Keratinocyte (primary cell): ENCODE data around the gene ABLIM1. TPM values are rescaled to one million over a fixed set of nuclear protein-coding genes. Genes with fewer than 3 reads are reported as not detected.

Experiments used
- DNase-seq: peaks from one replicate; pipeline ENCODE4 v3.0.0-alpha.2; 2011; ENCODE audit warnings: low read depth, missing footprints, low spot score
- FAIRE-seq: peaks from 2 replicates; lab custom pipeline; 2011; peaks lifted over from hg19 to GRCh38; lab: Jason Lieb, UNC
- H2AFZ ChIP-seq: 2 replicates; pipeline ENCODE4 v1.6.0; 2012; ENCODE audit warnings: low read length, control low read depth, inconsistent platforms; ENCODE audit not compliant: control insufficient read depth
- H3K27ac ChIP-seq: 2 replicates; pipeline ENCODE4 v1.5.1; 2011; ENCODE audit warnings: low read length; ENCODE audit not compliant: control insufficient read depth, insufficient read depth
- H3K27me3 ChIP-seq: 3 replicates; pipeline ENCODE4 v1.6.0; 2011; ENCODE audit warnings: low read length; ENCODE audit not compliant: control insufficient read depth, insufficient read depth; ENCODE audit errors: extremely low read depth
- H3K36me3 ChIP-seq, 2 experiments: 2 replicates in 1 of 2; 3 replicates in 1 of 2; pipeline ENCODE4 v1.5.1; 2011; ENCODE audit warnings: low read length in 2 of 2, mild to moderate bottlenecking in 1 of 2; ENCODE audit not compliant: control insufficient read depth in 2 of 2, insufficient read depth in 2 of 2; ENCODE audit errors: extremely low read depth in 1 of 2
- H3K4me1 ChIP-seq: 3 replicates; pipeline ENCODE4 v1.5.1; 2011; ENCODE audit warnings: low read length; ENCODE audit not compliant: control insufficient read depth, insufficient read depth; ENCODE audit errors: extremely low read depth
- H3K4me2 ChIP-seq: 3 replicates; pipeline ENCODE4 v1.6.0; 2011; ENCODE audit warnings: low read depth, low read length; ENCODE audit not compliant: control insufficient read depth, insufficient read depth; ENCODE audit errors: extremely low read depth
- H3K4me3 ChIP-seq, 3 experiments: fragments of 200-600 bp in 1 of 3; sonication (generic) in 1 of 3; 2 replicates in 2 of 3; 3 replicates in 1 of 3; pipeline ENCODE4 v1.5.1; 2011 to 2016; ENCODE audit warnings: low read length in 3 of 3, mild to moderate bottlenecking in 3 of 3, control low read depth in 2 of 3, inconsistent platforms in 1 of 3, low read depth in 1 of 3, mixed read lengths in 1 of 3, mixed run types in 1 of 3, moderate library complexity in 1 of 3; ENCODE audit not compliant: control insufficient read depth in 2 of 3, insufficient read depth in 2 of 3; ENCODE audit errors: extremely low read depth in 1 of 3
- H3K79me2 ChIP-seq: 2 replicates; pipeline ENCODE4 v1.6.0; 2012; ENCODE audit warnings: low read length; ENCODE audit not compliant: control insufficient read depth, insufficient read depth
- H3K9ac ChIP-seq: 3 replicates; pipeline ENCODE4 v1.6.0; 2011; ENCODE audit warnings: low read length; ENCODE audit not compliant: control insufficient read depth, insufficient read depth; ENCODE audit errors: extremely low read depth
- H3K9me1 ChIP-seq: 3 replicates; pipeline ENCODE4 v1.6.0; 2011; ENCODE audit warnings: low read length; ENCODE audit not compliant: control insufficient read depth, insufficient read depth; ENCODE audit errors: extremely low read depth
- H3K9me3 ChIP-seq: 2 replicates; pipeline ENCODE4 v1.5.1; 2012; ENCODE audit warnings: low read depth, low read length; ENCODE audit not compliant: control insufficient read depth
- H4K20me1 ChIP-seq: 3 replicates; pipeline ENCODE4 v1.6.0; 2011; ENCODE audit warnings: low read length; ENCODE audit not compliant: control insufficient read depth, insufficient read depth; ENCODE audit errors: extremely low read depth
- EZH2 ChIP-seq: IDR thresholded peaks from one replicate; pipeline ENCODE4 v1.6.1; 2012; ENCODE audit warnings: inconsistent platforms, mild to moderate bottlenecking, low read length, moderate library complexity
- dilution Hi-C: fragments of 300-500 bp; cut with MboI; formaldehyde crosslinking; loops from one replicate; pipeline ENCODE4 v1.7.0; 2020; ENCODE audit warnings: low sequenced_read_pairs; ENCODE audit not compliant: extremely low pct_ligation_motif_present
- polyA plus RNA-seq, 5 experiments: library from polyadenylated mRNA; depleted of rRNA in 3 of 5; stranded (reverse) in 3 of 5; stranded (forward) in 1 of 5; unstranded in 1 of 5; fragments of >200 nt; gene quantifications; 1 replicate in 1 of 5; 2 replicates in 3 of 5; 3 replicates in 1 of 5; pipeline versions ENCODE4 v1.2.1 to v1.2.3, GENCODE V29; 2011 to 2012; ENCODE audit warnings: missing spikeins in 2 of 5, low read depth in 1 of 5, low replicate concordance in 1 of 5
- TF ChIP-seq, protein P1 (sequence below), 3 experiments: IDR thresholded peaks in 1 of 3; conservative IDR thresholded peaks in 1 of 3; optimal IDR thresholded peaks in 1 of 3; 2 replicates in 2 of 3; 3 replicates in 1 of 3; pipeline versions ENCODE3 to v1.5.1; 2011; ENCODE audit warnings: low read length in 3 of 3, mild to moderate bottlenecking in 3 of 3, moderate library complexity in 2 of 3, control low read depth in 1 of 3, inconsistent platforms in 1 of 3; ENCODE audit not compliant: insufficient read depth in 2 of 3; ENCODE audit errors: extremely low read depth in 1 of 3

ABLIM1 gene
- polyA plus RNA-seq, 1 donor (not counting 4 experiments of a cell fraction or from before 2014, with no cell fraction given), result 55.2 TPM

DNA sequence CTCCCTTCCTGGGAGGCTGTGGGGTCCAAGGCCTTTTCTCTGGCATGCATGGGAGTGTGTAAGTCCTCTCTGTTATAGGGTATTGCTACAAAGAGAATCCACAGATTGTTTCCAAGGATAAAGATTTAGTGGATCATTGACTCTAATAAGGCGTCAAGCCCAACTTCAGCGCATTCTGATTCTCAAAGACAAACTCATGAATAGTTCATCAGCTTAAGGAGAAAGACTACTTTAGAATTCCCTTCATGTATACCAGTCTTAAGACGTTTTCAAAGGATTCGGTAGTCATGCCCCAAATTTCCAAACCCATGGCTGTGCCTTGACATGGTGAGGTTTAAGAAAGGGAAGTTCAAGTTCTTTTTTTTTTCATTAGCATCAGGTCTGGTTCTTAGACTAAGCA is 46.6 kb upstream of the ABLIM1 start:
- TF ChIP-seq, protein P1, sequence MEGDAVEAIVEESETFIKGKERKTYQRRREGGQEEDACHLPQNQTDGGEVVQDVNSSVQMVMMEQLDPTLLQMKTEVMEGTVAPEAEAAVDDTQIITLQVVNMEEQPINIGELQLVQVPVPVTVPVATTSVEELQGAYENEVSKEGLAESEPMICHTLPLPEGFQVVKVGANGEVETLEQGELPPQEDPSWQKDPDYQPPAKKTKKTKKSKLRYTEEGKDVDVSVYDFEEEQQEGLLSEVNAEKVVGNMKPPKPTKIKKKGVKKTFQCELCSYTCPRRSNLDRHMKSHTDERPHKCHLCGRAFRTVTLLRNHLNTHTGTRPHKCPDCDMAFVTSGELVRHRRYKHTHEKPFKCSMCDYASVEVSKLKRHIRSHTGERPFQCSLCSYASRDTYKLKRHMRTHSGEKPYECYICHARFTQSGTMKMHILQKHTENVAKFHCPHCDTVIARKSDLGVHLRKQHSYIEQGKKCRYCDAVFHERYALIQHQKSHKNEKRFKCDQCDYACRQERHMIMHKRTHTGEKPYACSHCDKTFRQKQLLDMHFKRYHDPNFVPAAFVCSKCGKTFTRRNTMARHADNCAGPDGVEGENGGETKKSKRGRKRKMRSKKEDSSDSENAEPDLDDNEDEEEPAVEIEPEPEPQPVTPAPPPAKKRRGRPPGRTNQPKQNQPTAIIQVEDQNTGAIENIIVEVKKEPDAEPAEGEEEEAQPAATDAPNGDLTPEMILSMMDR (optimal IDR thresholded peaks at IDR 0.05 in 1 of 3, IDR thresholded peaks at IDR 0.05 in 1 of 3, conservative IDR thresholded peaks at IDR 0.05 in 1 of 3; ENCODE audit: extremely low read depth in 1 of 3, insufficient read depth in 2 of 3, low read length in 3 of 3), result no peak
- TF ChIP-seq EZH2, result no peak
- H2AFZ ChIP-seq, result no peak overlapping the region
- H3K9me3 ChIP-seq, result no peaks in the 10 kb centered on the region

GRCh38 chr10:114703377-114704107 is 45.5 kb upstream of the ABLIM1 start:
- no peak overlapping the region for H3K27ac ChIP-seq
- DNase-seq (no peak), FAIRE-seq (peak; percentile 84)
- no peak overlapping the region for H3K4me2 ChIP-seq
- H3K9me3 ChIP-seq, result no peaks in the 10 kb centered on the region
- no peak overlapping the region for H3K9ac ChIP-seq
- dilution Hi-C loops, result no loop called here
- no peak overlapping the region for H2AFZ ChIP-seq
- no peak overlapping the region for H3K4me3 ChIP-seq
- no peaks in the 10 kb centered on the region for H3K27me3 ChIP-seq
- no peaks in the 10 kb centered on the region for H3K79me2 ChIP-seq
- no peaks in the 10 kb centered on the region for H3K36me3 ChIP-seq
- TF ChIP-seq, protein P1 (optimal IDR thresholded peaks at IDR 0.05 in 1 of 3, IDR thresholded peaks at IDR 0.05 in 1 of 3, conservative IDR thresholded peaks at IDR 0.05 in 1 of 3; ENCODE audit: extremely low read depth in 1 of 3, insufficient read depth in 2 of 3, low read length in 3 of 3), result peak; percentile 66 to 78 (median 71)
- no peak for TF ChIP-seq EZH2
- H4K20me1 ChIP-seq, result no peaks in the 10 kb centered on the region
- no peaks in the 10 kb centered on the region for H3K4me1 ChIP-seq
- no peaks in the 10 kb centered on the region for H3K9me1 ChIP-seq

More for the DNA sequence above, 46.6 kb upstream of the ABLIM1 start:
- Histone ChIP-seq H3K27ac (no peak overlapping the region), H3K4me3 (no peak overlapping the region), H3K9ac (no peak overlapping the region), H3K9me1 (no peaks in the 10 kb centered on the region), H3K79me2 (no peaks in the 10 kb centered on the region), H3K4me2 (no peak overlapping the region), H4K20me1 (no peaks in the 10 kb centered on the region), H3K36me3 (no peaks in the 10 kb centered on the region), H3K4me1 (peaks cover 7% of the 10 kb centered on the region), H3K27me3 (no peaks in the 10 kb centered on the region)
- DNase-seq (no peak), FAIRE-seq (no peak)
- dilution Hi-C loops, result no loop called here
